Measurements from ENCODE around the gene DPH3. TPM values are rescaled to one million over a fixed set of nuclear protein-coding genes. Genes with fewer than 3 reads are reported as not detected.
A peak's percentile ranks its signal among the peaks of the same experiment; 100 is the strongest.

The DPH3 gene
- total RNA-seq, 2 experiments from 2014 or later: 13.9 to 23.8 TPM

DNA sequence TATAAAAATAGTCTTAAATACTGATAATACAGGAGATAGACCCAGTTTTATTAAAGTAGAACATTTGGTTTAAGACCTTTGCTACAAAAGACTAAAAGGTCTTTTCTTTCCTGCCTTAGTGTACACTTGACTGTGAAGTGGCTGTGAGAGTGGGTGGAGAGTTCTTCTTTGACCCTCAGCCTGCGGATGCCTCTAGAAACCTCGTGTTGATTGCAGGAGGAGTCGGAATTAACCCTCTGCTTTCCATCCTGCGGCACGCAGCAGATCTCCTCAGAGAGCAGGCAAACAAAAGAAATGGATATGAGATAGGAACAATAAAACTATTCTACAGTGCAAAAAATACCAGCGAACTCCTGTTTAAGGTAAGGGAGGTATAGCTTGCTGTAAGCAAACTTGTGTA lies 36.8 kb upstream of the DPH3 start:
- peak; percentile 47 for ATAC-seq
- DNase-seq: peak; percentile 66
- H3K9me3 Mint-ChIP-seq (ENCODE audit: low read depth): peaks cover under 1% of the 10 kb centered on the region
- peaks cover 85% of the 10 kb centered on the region for H3K36me3 Mint-ChIP-seq
- H3K4me1 Mint-ChIP-seq: peaks cover 95% of the 10 kb centered on the region
- CTCF ChIA-PET: interaction anchor here (1.3 to 6.6 kb wide), 6 partner anchors 11 to 210 kb away, joined by 3 to 65 read pairs (median 8); partner anchors contain the start of genes DPH3 and OXNAD1
- H3K4me3 Mint-ChIP-seq: peak overlapping the region; percentile 78
- H3K27ac Mint-ChIP-seq: peak overlapping the region; percentile 94
- no peaks in the 10 kb centered on the region for H3K27me3 Mint-ChIP-seq

- Mint-ChIP-seq H3K27me3 (no peaks in the 10 kb centered on the region), H3K4me3 (peak overlapping the region; percentile 78), H3K36me3 (peaks cover 87% of the 10 kb centered on the region), H3K27ac (peak overlapping the region; percentile 94), H3K9me3 (ENCODE audit: low read depth) (peaks cover 2% of the 10 kb centered on the region), H3K4me1 (peaks cover 95% of the 10 kb centered on the region)
- DNase-seq (peak; percentile 81), ATAC-seq (peak; percentile 84)
- CTCF ChIA-PET: interaction anchor here (0.5 to 6.6 kb wide), 11 partner anchors 8 to 249 kb away, joined by 3 to 65 read pairs (median 4); partner anchors contain the start of genes DPH3 and OXNAD1
Measured at GRCh38 chr3:16300881-16301359, 36.2 kb upstream of the DPH3 start.

- H3K36me3 Mint-ChIP-seq: peaks cover 88% of the 10 kb centered on the region
- peaks cover 2% of the 10 kb centered on the region for H3K9me3 Mint-ChIP-seq (ENCODE audit: low read depth)
- peak; percentile 21 for ATAC-seq
Measured at GRCh38 chr3:16300307-16300706, 35.6 kb upstream of the DPH3 start.

GRCh38 chr3:16299746-16300145 lies 35.0 kb upstream of the DPH3 start:
- DNase-seq (no peak), ATAC-seq (no peak)
- peaks cover 87% of the 10 kb centered on the region for H3K36me3 Mint-ChIP-seq
- no peaks in the 10 kb centered on the region for H3K27me3 Mint-ChIP-seq
- H3K27ac Mint-ChIP-seq: peak overlapping the region; percentile 94
- H3K4me3 Mint-ChIP-seq: peak overlapping the region; percentile 6
- H3K4me1 Mint-ChIP-seq: peaks cover 93% of the 10 kb centered on the region
- CTCF ChIA-PET: interaction anchor here (1.0 to 6.6 kb wide), 4 partner anchors 9 to 250 kb away, joined by 3 to 65 read pairs (median 8); no protein-coding TSS in a partner anchor
- H3K9me3 Mint-ChIP-seq (ENCODE audit: low read depth): peaks cover 2% of the 10 kb centered on the region

More at GRCh38 chr3:16300307-16300706, 35.6 kb upstream of the DPH3 start:
- peak overlapping the region; percentile 78 for H3K4me3 Mint-ChIP-seq
- DNase-seq: peak; percentile 38
- peak overlapping the region; percentile 94 for H3K27ac Mint-ChIP-seq
- H3K4me1 Mint-ChIP-seq: peaks cover 95% of the 10 kb centered on the region
- CTCF ChIA-PET: interaction anchor here (0.8 to 6.6 kb wide), 9 partner anchors 8 to 250 kb away, joined by 3 to 65 read pairs (median 4); partner anchors contain the start of genes DPH3 and OXNAD1
- no peaks in the 10 kb centered on the region for H3K27me3 Mint-ChIP-seq

- peaks cover 86% of the 10 kb centered on the region for H3K36me3 Mint-ChIP-seq
- ATAC-seq (no peak), DNase-seq (no peak)
Measured at GRCh38 chr3:16298891-16299290, 34.1 kb upstream of the DPH3 start.

DNA sequence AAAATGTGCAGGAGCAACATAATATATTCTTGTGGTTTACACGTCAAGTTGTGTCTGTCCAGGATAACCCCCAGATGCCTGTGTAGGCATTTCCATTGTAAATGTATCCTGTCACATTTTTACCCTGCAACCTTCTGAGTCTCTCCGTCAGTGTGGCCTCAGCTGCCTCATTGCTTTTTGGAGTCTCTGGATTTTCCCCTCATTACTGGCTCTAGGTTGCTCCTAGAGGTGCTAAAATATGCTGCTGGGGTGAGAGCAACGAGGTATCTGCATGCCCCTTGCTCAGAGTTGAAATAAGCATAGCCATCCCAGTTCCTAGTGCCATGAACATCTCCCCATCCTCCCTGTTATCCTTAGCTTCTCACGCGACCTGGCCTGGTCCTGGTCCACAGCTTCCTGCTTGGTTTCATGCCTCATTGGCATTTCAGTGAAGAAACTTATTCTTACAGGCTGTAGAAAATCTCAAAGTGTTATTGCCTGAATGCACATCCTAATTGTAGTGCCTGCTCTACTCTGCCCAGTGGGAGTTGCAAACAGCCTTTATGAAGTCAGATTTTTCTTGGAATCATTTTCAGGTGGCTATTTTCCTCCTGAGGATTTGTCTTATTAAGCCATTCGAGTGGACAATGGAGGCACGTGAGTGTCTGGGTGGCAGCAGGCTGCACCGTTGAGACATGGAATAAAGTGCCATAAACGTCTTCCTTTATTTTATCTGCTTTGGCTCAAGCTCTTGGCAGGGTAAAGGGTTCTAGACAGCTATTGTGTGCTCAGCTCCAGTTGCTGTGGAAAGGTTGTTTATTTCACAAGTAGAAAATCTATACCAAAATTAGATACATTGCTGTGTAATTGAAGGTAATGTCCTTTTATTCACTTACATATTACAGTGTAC lies 33.5 kb upstream of the DPH3 start:
- Mint-ChIP-seq H3K9me3 (ENCODE audit: low read depth) (peaks cover 7% of the 10 kb centered on the region), H3K4me3 (no peak overlapping the region), H3K27ac (peak overlapping the region; percentile 76), H3K27me3 (no peaks in the 10 kb centered on the region), H3K4me1 (peaks cover 91% of the 10 kb centered on the region), H3K36me3 (peaks cover 88% of the 10 kb centered on the region)
- no peak for DNase-seq
- CTCF ChIA-PET: interaction anchor here (1.0 kb wide), 1 partner anchor 30 kb away, joined by 3 read pairs; no protein-coding TSS in a partner anchor
- no peak for ATAC-seq

More at GRCh38 chr3:16298891-16299290, 34.1 kb upstream of the DPH3 start:
- Mint-ChIP-seq H3K9me3 (ENCODE audit: low read depth) (peaks cover 3% of the 10 kb centered on the region), H3K4me3 (no peak overlapping the region), H3K27ac (peak overlapping the region; percentile 76), H3K4me1 (peaks cover 89% of the 10 kb centered on the region), H3K27me3 (no peaks in the 10 kb centered on the region)
- CTCF ChIA-PET: no interaction called here

- CTCF ChIA-PET: interaction anchor here (0.9 to 2.7 kb wide), 10 partner anchors 9 to 256 kb away, joined by 3 to 15 read pairs (median 6); no protein-coding TSS in a partner anchor
- DNase-seq (no peak), ATAC-seq (no peak)
- H3K27ac Mint-ChIP-seq: peak overlapping the region; percentile 47
- H3K4me3 Mint-ChIP-seq: peak overlapping the region; percentile 32
- peaks cover 84% of the 10 kb centered on the region for H3K4me1 Mint-ChIP-seq
- peaks cover 87% of the 10 kb centered on the region for H3K36me3 Mint-ChIP-seq
- H3K9me3 Mint-ChIP-seq (ENCODE audit: low read depth): peaks cover 14% of the 10 kb centered on the region
- H3K27me3 Mint-ChIP-seq: no peaks in the 10 kb centered on the region
Measured at GRCh38 chr3:16295298-16295890, 30.7 kb upstream of the DPH3 start.

GRCh38 chr3:16294844-16295243 lies 30.1 kb upstream of the DPH3 start:
- Mint-ChIP-seq H3K4me3 (peak overlapping the region; percentile 19), H3K27ac (peak overlapping the region; percentile 17), H3K36me3 (peaks cover 83% of the 10 kb centered on the region), H3K4me1 (peaks cover 83% of the 10 kb centered on the region), H3K27me3 (no peaks in the 10 kb centered on the region), H3K9me3 (ENCODE audit: low read depth) (peaks cover 14% of the 10 kb centered on the region)
- ATAC-seq (no peak), DNase-seq (no peak)
- CTCF ChIA-PET: interaction anchor here (0.6 to 2.7 kb wide), 9 partner anchors 9 to 256 kb away, joined by 3 to 15 read pairs (median 6); no protein-coding TSS in a partner anchor

DNA sequence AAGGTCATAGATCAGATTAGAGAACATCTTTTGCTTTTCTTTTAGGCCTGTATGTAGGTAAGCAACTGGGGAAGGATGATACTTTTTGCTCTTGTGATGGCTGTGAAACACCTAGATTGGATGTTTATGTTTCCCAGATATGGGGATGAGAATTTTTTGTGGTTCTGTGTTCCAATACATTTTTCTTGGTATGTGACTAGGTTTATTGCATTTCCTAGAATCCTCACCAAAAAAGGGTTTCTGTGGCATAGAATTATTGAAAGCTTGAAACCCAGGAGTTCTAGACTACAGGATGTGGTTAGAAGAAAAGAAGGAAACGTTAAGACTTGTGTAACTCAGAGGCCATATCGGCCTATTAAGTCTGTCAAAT lies 26.1 kb upstream of the DPH3 start:
- peak overlapping the region; percentile 96 for H3K27ac Mint-ChIP-seq
- H3K4me3 Mint-ChIP-seq: peak overlapping the region; percentile 90
- DNase-seq (no peak), ATAC-seq (peak; percentile 25)
- peaks cover 12% of the 10 kb centered on the region for H3K9me3 Mint-ChIP-seq (ENCODE audit: low read depth)
- no peaks in the 10 kb centered on the region for H3K27me3 Mint-ChIP-seq
- H3K36me3 Mint-ChIP-seq: peaks cover 78% of the 10 kb centered on the region
- CTCF ChIA-PET: interaction anchor here (0.7 to 5.7 kb wide), 21 partner anchors 9 to 263 kb away, joined by 3 to 134 read pairs (median 5); partner anchors contain the start of genes DPH3 and OXNAD1
- peaks cover 70% of the 10 kb centered on the region for H3K4me1 Mint-ChIP-seq

GRCh38 chr3:16290007-16290826 lies 25.5 kb upstream of the DPH3 start:
- ATAC-seq: peak; percentile 9
- H3K4me1 Mint-ChIP-seq: peaks cover 70% of the 10 kb centered on the region
- H3K36me3 Mint-ChIP-seq: peaks cover 73% of the 10 kb centered on the region
- CTCF ChIA-PET: interaction anchor here (0.7 to 5.7 kb wide), 23 partner anchors 8 to 264 kb away, joined by 3 to 134 read pairs (median 5); partner anchors contain the start of genes DPH3 and OXNAD1
- H3K9me3 Mint-ChIP-seq (ENCODE audit: low read depth): peaks cover 12% of the 10 kb centered on the region
- H3K27me3 Mint-ChIP-seq: no peaks in the 10 kb centered on the region
- H3K4me3 Mint-ChIP-seq: peak overlapping the region; percentile 90
- H3K27ac Mint-ChIP-seq: peak overlapping the region; percentile 96
- peak; percentile 74 for DNase-seq

GRCh38 chr3:16289144-16289889 lies 24.6 kb upstream of the DPH3 start:
- Mint-ChIP-seq H3K9me3 (ENCODE audit: low read depth) (peaks cover 12% of the 10 kb centered on the region), H3K27ac (peak overlapping the region; percentile 96), H3K27me3 (no peaks in the 10 kb centered on the region), H3K36me3 (peaks cover 74% of the 10 kb centered on the region), H3K4me1 (peaks cover 73% of the 10 kb centered on the region), H3K4me3 (peak overlapping the region; percentile 90)
- ATAC-seq (no peak), DNase-seq (no peak)
- CTCF ChIA-PET: interaction anchor here (1.1 to 5.7 kb wide), 17 partner anchors 12 to 264 kb away, joined by 3 to 134 read pairs (median 7); partner anchors contain the start of genes DPH3 and OXNAD1

Measured in activated CD8-positive, alpha-beta memory T cell treated with anti-CD3 and anti-CD28 coated beads, Interleukin-2, amount 10 ng/mL, durations not matched to agents 7 days and 5 days (primary cell).